Adrenal gland (tissue), 12 donors: ENCODE measurements around the gene IDH1. TPM values are rescaled to one million over a fixed set of nuclear protein-coding genes. Genes with fewer than 3 reads are reported as not detected.

Source experiments
- DNase-seq, 7 donors: peaks; one replicate each; pipeline ENCODE4 v3.0.0-alpha.2; 2019 to 2020
- H3K27ac ChIP-seq, 5 donors: fragments of 200-600 bp; sonication (generic) in 4 of 5; 1 replicate in 3 of 5; 2 replicates in 2 of 5; pipeline versions ENCODE4 v1.5.1 to v1.8.0; 2016 to 2020; ENCODE audit warnings: mild to moderate bottlenecking in 1 of 5
- H3K27me3 ChIP-seq: fragments of 200-600 bp; 2 replicates; pipeline ENCODE4 v1.8.0; 2021
- H3K36me3 ChIP-seq, 2 donors: fragments of 200-600 bp; replicated peaks in 1 of 2; 1 replicate in 1 of 2; 2 replicates in 1 of 2; pipeline versions ENCODE4 v1.5.1 to v1.8.0; 2018 to 2022
- H3K4me1 ChIP-seq, 2 donors: fragments of 200-600 bp; replicated peaks in 1 of 2; 1 replicate in 1 of 2; 2 replicates in 1 of 2; pipeline versions ENCODE4 v1.5.1 to v1.8.0; 2018 to 2021
- H3K4me3 ChIP-seq, 4 donors: fragments of 200-600 bp; sonication (generic) in 3 of 4; one replicate each; pipeline ENCODE4 v1.5.1; 2016 to 2018
- H3K9me3 ChIP-seq, 3 donors: fragments of 200-600 bp; sonication (generic) in 1 of 3; replicated peaks in 1 of 3; 1 replicate in 2 of 3; 2 replicates in 1 of 3; pipeline versions ENCODE4 v1.5.1 to v1.8.0; 2016 to 2021
- CTCF ChIP-seq, 6 experiments: fragments of 450-650 bp in 4 of 6; fragments of 200-600 bp in 2 of 6; sonication (generic) in 1 of 6; IDR thresholded peaks; 1 replicate in 5 of 6; 2 replicates in 1 of 6; pipeline versions ENCODE4 v1.5.1 to v1.8.0; 2016 to 2021; ENCODE audit warnings: antibody characterized with exemption in 6 of 6, mild to moderate bottlenecking in 2 of 6, moderate library complexity in 1 of 6
- POLR2A ChIP-seq, 2 donors: fragments of 450-650 bp; IDR thresholded peaks; one replicate each; pipeline ENCODE4 v1.6.1; 2017; ENCODE audit warnings: antibody characterized with exemption in 2 of 2, mild to moderate bottlenecking in 2 of 2, moderate library complexity in 1 of 2
- WGBS, 4 donors: extraction: QIAGEN DNeasy Blood & Tissue Kit in 2 of 4; methylation state at CpG; one replicate each; pipeline versions ENCODE4 v1.1.5 to v1.1.7; 2013 to 2017; 5-methylcytosine and 5-hydroxymethylcytosine counted together
- intact Hi-C, 2 donors: fragments of 100-400 bp; cut with DNase I; formaldehyde crosslinking; loops; one replicate each; pipeline versions ENCODE4 v1.14.1 to v1.15.0; 2022 to 2023
- polyA plus RNA-seq, 3 donors: library from polyadenylated mRNA; stranded (reverse); fragments of 200-250 nt in 2 of 3; fragments of 350-450 nt in 1 of 3; fragmentation: Illumina TruSeq in 1 of 3; extraction: RNeasy Lipid Tissue Mini Kit (QIAGEN cat#74804) in 1 of 3; gene quantifications; one replicate each; pipeline ENCODE4 v1.2.3, GENCODE V29; 2013 to 2014
- total RNA-seq, 9 donors: library from RNA; depleted of rRNA in 4 of 9; stranded (reverse); fragments of >200 nt in 4 of 9; fragments of 120-200 nt in 1 of 9; fragmentation: NEBNext Ultra II Directional in 1 of 9; extraction: Animal tissue kit (Norgen Biotek cat#: 25700) in 1 of 9; gene quantifications; one replicate each; pipeline versions ENCODE4 v1.1.0 to v1.2.4, GENCODE V29; 2013 to 2023
- donor health status: healthy with polysubstance abuse.
- donor health status: Bipolar disorder and iron deficiency.
- donor health status: DM: yes; HTN: yes; CAD: no.
- donor health status: DM: no; HTN: no; CAD: no.
- donor health status: DM: no; HTN: no; CAD: no.
- donor health status: DM: yes; HTN: yes; CAD: no.

The IDH1 gene
- total and polyA plus RNA-seq, 12 donors = 82.8 to 937 (median 488) TPM

GRCh38 chr2:208186465-208186864, 68.4 kb downstream of the IDH1 start:
- WGBS, 4 donors = 74 to 77% (median 75%) methylated on average over 5 of the region's 5 CpGs
- H3K27ac ChIP-seq = no peak overlapping the region
- DNase-seq = no peak
- H3K4me1 ChIP-seq = no peaks in the 10 kb centered on the region
- no peaks in the 10 kb centered on the region for H3K27me3 ChIP-seq
- H3K4me3 ChIP-seq = no peak overlapping the region
- TF ChIP-seq CTCF (IDR thresholded peaks at IDR 0.05) = no peak
- TF ChIP-seq POLR2A (IDR thresholded peaks at IDR 0.05) = no peak
- no peaks in the 10 kb centered on the region for H3K9me3 ChIP-seq
- no peaks in the 10 kb centered on the region for H3K36me3 ChIP-seq
- intact Hi-C loops = no loop called here

Other genes with a start within 250 kb of the IDH1 start
- 10 to 100 TPM; 14.4 to 39.6 (median 25.3) TPM for gene PLEKHM3, start 229.5 kb downstream of the IDH1 start, total RNA-seq
- gene PLEKHM3, start 229.5 kb downstream of the IDH1 start, polyA plus RNA-seq = 10 to 100 TPM in 2 of 3 donors, 1 to 10 TPM in 1; 9.5 to 16.8 (median 11.0) TPM
- gene CRYGD, start 130.5 kb downstream of the IDH1 start, total RNA-seq = not detected
- not detected for gene CRYGD, start 130.5 kb downstream of the IDH1 start, polyA plus RNA-seq
- not detected for gene CRYGC, start 125.2 kb downstream of the IDH1 start, total RNA-seq
- gene CRYGC, start 125.2 kb downstream of the IDH1 start, polyA plus RNA-seq = not detected
- gene CRYGB, start 108.9 kb downstream of the IDH1 start, total RNA-seq = not detected
- gene CRYGB, start 108.9 kb downstream of the IDH1 start, polyA plus RNA-seq = not detected
- not detected for gene CRYGA, start 91.5 kb downstream of the IDH1 start, total RNA-seq
- gene CRYGA, start 91.5 kb downstream of the IDH1 start, polyA plus RNA-seq = not detected
- not detected for gene C2orf80, start 65.0 kb downstream of the IDH1 start, total RNA-seq
- not detected for gene C2orf80, start 65.0 kb downstream of the IDH1 start, polyA plus RNA-seq
- 10 to 100 TPM; 15.4 to 36.5 (median 26.0) TPM for gene PIKFYVE, start 11.2 kb upstream of the IDH1 start, total RNA-seq
- 10 to 100 TPM in 1 of 3 donors, 1 to 10 TPM in 2; 5.1 to 17.8 (median 7.4) TPM for gene PIKFYVE, start 11.2 kb upstream of the IDH1 start, polyA plus RNA-seq
- gene PTH2R, start 151.7 kb upstream of the IDH1 start, total RNA-seq = under 1 TPM in 7 of 9 donors, not detected in 2; 0.12 to 0.80 (median 0.28) TPM
- gene PTH2R, start 151.7 kb upstream of the IDH1 start, polyA plus RNA-seq = under 1 TPM; 0.11 to 0.84 (median 0.48) TPM